HG03521 (cell line): Measurements from ENCODE around the gene DIP2C.

ENCODE experiments used
- ATAC-seq: cut with Tn5 transposase; IDR thresholded peaks from one replicate; pipeline ENCODE4 v1.9.1; 2021; ENCODE audit warnings: mild to moderate bottlenecking, moderate library complexity; ENCODE audit not compliant: unreplicated experiment

DIP2C gene

GRCh38 chr10:508726-509125 lies 180.7 kb downstream of the DIP2C start:
- no peak for ATAC-seq

- no peak for ATAC-seq
Observed at GRCh38 chr10:507908-508444, 181.5 kb downstream of the DIP2C start.

- no peak for ATAC-seq
Observed at GRCh38 chr10:507355-507699, 182.1 kb downstream of the DIP2C start.

- no peak for ATAC-seq
Observed at GRCh38 chr10:506451-507354, 182.8 kb downstream of the DIP2C start.

GRCh38 chr10:505419-505818 lies 184.0 kb downstream of the DIP2C start:
- ATAC-seq: no peak

GRCh38 chr10:504806-505205 lies 184.7 kb downstream of the DIP2C start:
- ATAC-seq: no peak

- no peak for ATAC-seq
Observed at GRCh38 chr10:504121-504611, 185.3 kb downstream of the DIP2C start.

GRCh38 chr10:501596-501995 lies 187.9 kb downstream of the DIP2C start:
- ATAC-seq: no peak

- ATAC-seq: no peak
Observed at GRCh38 chr10:500876-501275, 188.6 kb downstream of the DIP2C start.

- ATAC-seq: no peak
Observed at GRCh38 chr10:499991-500390, 189.5 kb downstream of the DIP2C start.

- no peak for ATAC-seq
Observed at GRCh38 chr10:498760-499435, 190.6 kb downstream of the DIP2C start.

- ATAC-seq: no peak
Observed at GRCh38 chr10:497898-498451, 191.5 kb downstream of the DIP2C start.

GRCh38 chr10:497289-497688 lies 192.2 kb downstream of the DIP2C start:
- ATAC-seq: no peak

- ATAC-seq: no peak
Observed at GRCh38 chr10:494556-494955, 194.9 kb downstream of the DIP2C start.

GRCh38 chr10:494149-494542 lies 195.3 kb downstream of the DIP2C start:
- ATAC-seq: no peak

GRCh38 chr10:493391-494148 lies 195.9 kb downstream of the DIP2C start:
- ATAC-seq: no peak

GRCh38 chr10:492836-493235 lies 196.6 kb downstream of the DIP2C start:
- ATAC-seq: no peak

GRCh38 chr10:491667-492424 lies 197.6 kb downstream of the DIP2C start:
- ATAC-seq: no peak

GRCh38 chr10:490891-491571 lies 198.4 kb downstream of the DIP2C start:
- ATAC-seq: no peak

- ATAC-seq: no peak
Observed at GRCh38 chr10:490256-490655, 199.2 kb downstream of the DIP2C start.
